Measurements from ENCODE around the gene DNAJC13. TPM values are rescaled to one million over a fixed set of nuclear protein-coding genes. Genes with fewer than 3 reads are reported as not detected.

The DNAJC13 gene
- total RNA-seq, 1 experiment from 2014 or later: 72.4 TPM

DNA sequence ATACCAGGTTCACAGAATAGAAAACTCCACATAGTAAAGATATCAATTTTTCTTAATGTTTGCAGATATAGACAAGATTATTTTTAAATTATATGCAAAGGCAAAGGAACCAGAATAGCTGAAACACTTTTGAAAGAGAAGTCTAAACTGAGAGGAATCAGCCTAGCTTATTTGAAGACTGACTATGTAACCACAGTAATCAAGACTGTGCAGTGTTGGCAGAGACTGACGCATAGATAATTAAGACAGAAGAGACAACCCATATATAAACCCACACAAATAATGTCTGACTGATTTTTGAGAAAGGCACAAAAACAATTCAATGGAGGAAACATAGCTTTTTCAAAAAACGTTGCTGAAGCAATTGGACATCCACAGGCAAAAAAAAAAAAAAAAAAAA is 151.1 kb downstream of the DNAJC13 start:
- BruUV-seq (replicated peaks): no TSS peak
- no peak for DNase-seq
- H3K36me3 Mint-ChIP-seq (ENCODE audit: insufficient read depth, unreplicated experiment): no peaks in the 10 kb centered on the region
- CTCF ChIA-PET: interaction anchor here (0.6 kb wide), 1 partner anchor 19 kb away, joined by 3 read pairs; no protein-coding TSS in a partner anchor
- H3K4me1 Mint-ChIP-seq (ENCODE audit: low read depth, unreplicated experiment): no peaks in the 10 kb centered on the region
- H3K4me3 Mint-ChIP-seq (ENCODE audit: low read depth, unreplicated experiment): no peak overlapping the region
- H3K27ac Mint-ChIP-seq (ENCODE audit: unreplicated experiment): no peak overlapping the region
- no peak for TF ChIP-seq CTCF (IDR thresholded peaks at IDR 0.05; ENCODE audit: unreplicated experiment)
- peaks cover 2% of the 10 kb centered on the region for H3K9me3 Mint-ChIP-seq (ENCODE audit: low read depth, unreplicated experiment)
- H3K27me3 Mint-ChIP-seq (ENCODE audit: unreplicated experiment): no peaks in the 10 kb centered on the region
- intact Hi-C loops (cut with micrococcal nuclease; ENCODE audit: unreplicated experiment): no loop called here

DNA sequence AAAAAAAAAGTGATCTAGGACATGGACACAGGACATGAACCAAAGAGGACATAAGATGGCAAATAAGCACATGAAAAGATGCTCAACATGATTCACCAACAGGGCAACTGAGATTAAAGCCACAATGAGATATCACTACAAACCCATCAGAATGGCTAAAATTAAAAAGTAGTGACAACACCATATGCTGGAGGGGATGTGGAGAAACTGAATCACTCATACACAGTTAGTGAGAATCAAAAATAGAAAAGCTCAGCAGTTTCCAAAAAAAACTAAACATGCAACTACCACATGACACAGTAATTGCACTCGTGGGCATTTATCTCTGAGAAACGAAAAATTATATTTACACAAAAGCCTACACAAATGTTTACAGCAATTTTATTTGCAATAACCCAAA is 151.9 kb downstream of the DNAJC13 start:
- Mint-ChIP-seq H3K9me3 (ENCODE audit: low read depth, unreplicated experiment) (peaks cover 2% of the 10 kb centered on the region), H3K4me3 (ENCODE audit: low read depth, unreplicated experiment) (no peak overlapping the region), H3K27ac (ENCODE audit: unreplicated experiment) (no peak overlapping the region), H3K36me3 (ENCODE audit: insufficient read depth, unreplicated experiment) (no peaks in the 10 kb centered on the region), H3K4me1 (ENCODE audit: low read depth, unreplicated experiment) (no peaks in the 10 kb centered on the region), H3K27me3 (ENCODE audit: unreplicated experiment) (no peaks in the 10 kb centered on the region)
- DNase-seq: no peak
- intact Hi-C loops (cut with micrococcal nuclease; ENCODE audit: unreplicated experiment): no loop called here
- no TSS peak for BruUV-seq (replicated peaks)
- TF ChIP-seq CTCF (IDR thresholded peaks at IDR 0.05; ENCODE audit: unreplicated experiment): no peak
- CTCF ChIA-PET: interaction anchor here (0.6 kb wide), 1 partner anchor 19 kb away, joined by 3 read pairs; no protein-coding TSS in a partner anchor

GRCh38 chr3:132569580-132569979 is 152.3 kb downstream of the DNAJC13 start:
- no peaks in the 10 kb centered on the region for H3K36me3 Mint-ChIP-seq (ENCODE audit: insufficient read depth, unreplicated experiment)
- no peak for DNase-seq
- no peaks in the 10 kb centered on the region for H3K27me3 Mint-ChIP-seq (ENCODE audit: unreplicated experiment)
- TF ChIP-seq CTCF (IDR thresholded peaks at IDR 0.05; ENCODE audit: unreplicated experiment): no peak
- intact Hi-C loops (cut with micrococcal nuclease; ENCODE audit: unreplicated experiment): no loop called here
- BruUV-seq (replicated peaks): no TSS peak
- H3K4me3 Mint-ChIP-seq (ENCODE audit: low read depth, unreplicated experiment): no peak overlapping the region
- no peaks in the 10 kb centered on the region for H3K4me1 Mint-ChIP-seq (ENCODE audit: low read depth, unreplicated experiment)
- no peak overlapping the region for H3K27ac Mint-ChIP-seq (ENCODE audit: unreplicated experiment)
- CTCF ChIA-PET: interaction anchor here (1.2 kb wide), 1 partner anchor 32 kb away, joined by 3 read pairs; no protein-coding TSS in a partner anchor
- peaks cover 2% of the 10 kb centered on the region for H3K9me3 Mint-ChIP-seq (ENCODE audit: low read depth, unreplicated experiment)

- TF ChIP-seq CTCF (IDR thresholded peaks at IDR 0.05; ENCODE audit: unreplicated experiment): no peak
- Mint-ChIP-seq H3K36me3 (ENCODE audit: insufficient read depth, unreplicated experiment) (no peaks in the 10 kb centered on the region), H3K4me1 (ENCODE audit: low read depth, unreplicated experiment) (no peaks in the 10 kb centered on the region), H3K27ac (ENCODE audit: unreplicated experiment) (no peak overlapping the region), H3K27me3 (ENCODE audit: unreplicated experiment) (no peaks in the 10 kb centered on the region), H3K4me3 (ENCODE audit: low read depth, unreplicated experiment) (no peak overlapping the region), H3K9me3 (ENCODE audit: low read depth, unreplicated experiment) (peaks cover 2% of the 10 kb centered on the region)
- DNase-seq: no peak
- intact Hi-C loops (cut with micrococcal nuclease; ENCODE audit: unreplicated experiment): no loop called here
- no TSS peak for BruUV-seq (replicated peaks)
- CTCF ChIA-PET: interaction anchor here (1.2 kb wide), 1 partner anchor 32 kb away, joined by 3 read pairs; no protein-coding TSS in a partner anchor
Measured at GRCh38 chr3:132570016-132570415, 152.7 kb downstream of the DNAJC13 start.
